Measurements from ENCODE around the gene INPP4B.

The INPP4B gene

GRCh38 chr4:142752202-142752786, 93.8 kb downstream of the INPP4B start:
- peak; percentile 2 for TF ChIP-seq CTCF (IDR thresholded peaks at IDR 0.05; ENCODE audit: insufficient read depth, low read depth, low read length, missing control alignments)
- no peak for DNase-seq (ENCODE audit: low read depth)
- no peak overlapping the region for H3K4me3 ChIP-seq (ENCODE audit: low read length)

DNA sequence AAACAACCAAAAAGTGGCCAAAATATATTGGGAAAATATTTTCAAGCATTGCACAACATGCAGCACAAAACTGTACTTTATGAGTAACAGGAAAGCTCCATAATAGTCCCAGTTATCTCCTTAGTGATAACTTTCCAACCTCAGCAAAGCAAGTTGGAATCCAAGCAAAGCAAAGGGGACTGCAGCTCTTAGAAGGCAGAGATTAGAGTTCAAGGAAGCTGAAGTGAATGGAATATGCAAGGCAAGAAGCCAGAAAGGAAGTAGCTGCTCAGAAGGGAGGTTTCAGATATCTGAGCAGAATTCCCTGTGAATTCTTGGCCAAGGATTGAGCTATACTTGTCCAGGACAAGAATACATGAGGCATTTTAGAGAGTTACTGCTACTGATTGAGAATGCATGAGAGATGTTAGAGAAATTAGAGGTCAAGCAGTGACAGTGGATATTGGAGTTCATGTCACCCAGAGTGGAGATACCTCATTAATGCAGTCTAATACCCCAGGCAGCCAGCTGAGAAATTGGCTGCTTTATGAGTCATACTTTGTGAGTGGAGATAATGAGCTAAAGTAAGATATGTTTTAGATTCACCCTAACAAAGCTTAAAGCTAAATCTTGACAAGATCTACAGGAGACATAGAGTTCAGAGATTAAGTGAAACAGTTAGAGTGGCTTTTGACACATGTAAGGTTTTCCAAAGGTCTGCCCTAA, 102.8 kb downstream of the INPP4B start:
- no peak for TF ChIP-seq CTCF (IDR thresholded peaks at IDR 0.05; ENCODE audit: insufficient read depth, low read depth, low read length, missing control alignments)
- DNase-seq (ENCODE audit: low read depth): peak; percentile 44
- H3K4me3 ChIP-seq (ENCODE audit: low read length): no peak overlapping the region

DNA sequence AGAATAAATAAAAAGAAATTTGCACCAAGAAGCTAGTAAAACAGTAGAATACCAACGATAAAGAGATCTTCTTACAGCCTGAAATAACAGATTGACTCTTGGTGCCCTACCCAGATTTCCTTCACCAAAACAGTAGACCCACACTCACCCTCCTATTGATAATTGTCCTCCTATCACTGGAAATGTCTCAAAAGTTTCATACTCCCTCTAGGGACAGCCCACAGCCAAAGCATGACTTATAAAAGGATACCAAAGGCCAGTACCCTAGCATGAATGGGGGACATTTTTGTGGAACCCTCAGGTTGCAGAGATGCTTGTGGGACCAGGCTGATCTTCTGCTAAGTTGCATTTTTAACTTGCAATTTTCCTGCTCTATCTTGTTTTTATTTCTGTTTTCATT, 104.1 kb downstream of the INPP4B start:
- H3K4me3 ChIP-seq (ENCODE audit: low read length): no peak overlapping the region
- DNase-seq (ENCODE audit: low read depth): peak; percentile 6
- peak; percentile 32 for TF ChIP-seq CTCF (IDR thresholded peaks at IDR 0.05; ENCODE audit: insufficient read depth, low read depth, low read length, missing control alignments)

GRCh38 chr4:142728233-142728632, 117.9 kb downstream of the INPP4B start:
- TF ChIP-seq CTCF (IDR thresholded peaks at IDR 0.05; ENCODE audit: insufficient read depth, low read depth, low read length, missing control alignments): no peak
- no peak for DNase-seq (ENCODE audit: low read depth)
- H3K4me3 ChIP-seq (ENCODE audit: low read length): no peak overlapping the region

- no peak overlapping the region for H3K4me3 ChIP-seq (ENCODE audit: low read length)
- DNase-seq (ENCODE audit: low read depth): no peak
- no peak for TF ChIP-seq CTCF (IDR thresholded peaks at IDR 0.05; ENCODE audit: insufficient read depth, low read depth, low read length, missing control alignments)
These were observed 119.0 kb downstream of the INPP4B start for GRCh38 chr4:142727149-142727548.

GRCh38 chr4:142725886-142726285, 120.2 kb downstream of the INPP4B start:
- no peak overlapping the region for H3K4me3 ChIP-seq (ENCODE audit: low read length)
- no peak for TF ChIP-seq CTCF (IDR thresholded peaks at IDR 0.05; ENCODE audit: insufficient read depth, low read depth, low read length, missing control alignments)
- no peak for DNase-seq (ENCODE audit: low read depth)

- peak; percentile 79 for DNase-seq (ENCODE audit: low read depth)
- no peak overlapping the region for H3K4me3 ChIP-seq (ENCODE audit: low read length)
- no peak for TF ChIP-seq CTCF (IDR thresholded peaks at IDR 0.05; ENCODE audit: insufficient read depth, low read depth, low read length, missing control alignments)
These were observed 124.9 kb downstream of the INPP4B start for GRCh38 chr4:142721187-142721586.
